Prostate gland (tissue), 2 donors: ENCODE measurements around the gene SLFN13. TPM values are rescaled to one million over a fixed set of nuclear protein-coding genes. Genes with fewer than 3 reads are reported as not detected.

ENCODE experiments used
- DNase-seq: peaks from one replicate; pipeline ENCODE4 v3.0.0-alpha.2; 2019; ENCODE audit warnings: low spot score
- H3K27ac ChIP-seq, 2 donors: fragments of 200-600 bp; sonication (generic); 2 replicates each; pipeline ENCODE4 v1.5.1; 2017 to 2019
- H3K27me3 ChIP-seq: fragments of 200-600 bp; sonication (generic); replicated peaks from 2 replicates; pipeline ENCODE4 v1.5.1; 2019; ENCODE audit not compliant: insufficient read depth
- H3K36me3 ChIP-seq, 2 donors: fragments of 200-600 bp; sonication (generic); 1 replicate in 1 of 2; 2 replicates in 1 of 2; pipeline versions ENCODE4 v1.5.1 to v1.8.1; 2017 to 2019
- H3K4me1 ChIP-seq: fragments of 200-600 bp; sonication (generic); replicated peaks from 2 replicates; pipeline ENCODE4 v1.5.1; 2019
- H3K4me3 ChIP-seq, 2 donors: fragments of 200-600 bp; sonication (generic); 2 replicates each; pipeline ENCODE4 v1.5.1; 2017 to 2019
- H3K9me3 ChIP-seq: fragments of 200-600 bp; sonication (generic); 2 replicates; pipeline ENCODE4 v1.5.1; 2017
- CTCF ChIP-seq, 4 experiments: fragments of 200-600 bp in 2 of 4; fragments of 450-650 bp in 2 of 4; sonication (generic) in 2 of 4; IDR thresholded peaks; 1 replicate in 3 of 4; 2 replicates in 1 of 4; pipeline ENCODE4 v1.5.1; 2016 to 2019; ENCODE audit warnings: antibody characterized with exemption in 4 of 4, mild to moderate bottlenecking in 2 of 4, moderate library complexity in 2 of 4
- POLR2A ChIP-seq: fragments of 450-650 bp; IDR thresholded peaks from one replicate; pipeline ENCODE4 v1.6.1; 2016; ENCODE audit warnings: antibody characterized with exemption, mild to moderate bottlenecking
- POLR2AphosphoS5 ChIP-seq: sonication (generic); formaldehyde crosslinking; IDR thresholded peaks from one replicate; pipeline ENCODE4 v1.6.1; 2017; ENCODE audit warnings: antibody characterized with exemption
- intact Hi-C: fragments of 100-400 bp; cut with DNase I; formaldehyde crosslinking; loops from one replicate; pipeline ENCODE4 v1.14.2; 2022
- small RNA-seq, 2 donors: library from RNA; depleted of rRNA; stranded (forward); fragments of <200 nt; gene quantifications; one replicate each; pipeline ENCODE3, GENCODE V24; 2016
- total RNA-seq, 2 donors: library from RNA; depleted of rRNA; stranded (reverse); fragments of >200 nt; gene quantifications; one replicate each; pipeline ENCODE4 v1.1.0, GENCODE V29; 2016

Gene SLFN13
- total RNA-seq, 2 donors from 2014 or later = 4.1 to 10.5 TPM

- peaks cover 2% of the 10 kb centered on the region for H3K27me3 ChIP-seq
- DNase-seq = no peak
- TF ChIP-seq POLR2AphosphoS5 = no peak
- TF ChIP-seq POLR2A = no peak
- no peak for TF ChIP-seq CTCF (IDR thresholded peaks at IDR 0.05)
- intact Hi-C loops = no loop called here
- no peaks in the 10 kb centered on the region for H3K9me3 ChIP-seq
- H3K4me1 ChIP-seq = no peaks in the 10 kb centered on the region
- no peak overlapping the region for H3K4me3 ChIP-seq
- H3K27ac ChIP-seq = no peak overlapping the region
- H3K36me3 ChIP-seq = no peaks in the 10 kb centered on the region
These were observed 61.1 kb downstream of the SLFN13 start for GRCh38 chr17:35387496-35387895.

Small RNA genes lying within 50 kb of the gene (small RNA-seq; reads per million reads assigned to genes)
- 0 reads per million in 2 donors for gene AC060766.5

Other genes with a start within 250 kb of the SLFN13 start
- 10 to 100 TPM; 21.4 to 21.5 TPM for gene SLFN5, start 205.7 kb downstream of the SLFN13 start, total RNA-seq
- gene SLFN11, start 75.1 kb downstream of the SLFN13 start, total RNA-seq = 1 to 10 TPM; 7.7 TPM
- gene SLFN12, start 16.3 kb downstream of the SLFN13 start, total RNA-seq = 1 to 10 TPM; 4.9 to 5.2 TPM
- 1 to 10 TPM in 1 of 2 donors, under 1 TPM in 1; 0.23 to 1.2 TPM for gene SLFN12L, start 88.9 kb upstream of the SLFN13 start, total RNA-seq
- not detected for gene SLFN14, start 112.1 kb upstream of the SLFN13 start, total RNA-seq
- 10 to 100 TPM in 1 of 2 donors, 1 to 10 TPM in 1; 9.4 to 11.6 TPM for gene PEX12, start 129.8 kb upstream of the SLFN13 start, total RNA-seq
- 10 to 100 TPM; 66.8 to 92.9 TPM for gene AP2B1, start 138.6 kb upstream of the SLFN13 start, total RNA-seq